GM23338 (cell line): ENCODE results near the gene SEC16A.

ENCODE experiments used
- CTCF ChIP-seq, 2 experiments: fragments of 200-600 bp in 1 of 2; sonication (generic) in 1 of 2; conservative IDR thresholded peaks; 2 replicates each; pipeline versions ENCODE4 v1.5.1 to v1.6.1; 2016 to 2017; ENCODE audit warnings: antibody characterized with exemption in 2 of 2, low read depth in 2 of 2, mild to moderate bottlenecking in 2 of 2, moderate library complexity in 1 of 2
- JUNB ChIP-seq: IDR thresholded peaks from one replicate; pipeline ENCODE4 v1.6.1; 2016; ENCODE audit warnings: antibody characterized with exemption; ENCODE audit not compliant: unreplicated experiment
- REST ChIP-seq: IDR thresholded peaks from one replicate; pipeline ENCODE4 v1.6.1; 2018; ENCODE audit warnings: antibody characterized with exemption; ENCODE audit not compliant: unreplicated experiment

- TF ChIP-seq CTCF (conservative IDR thresholded peaks at IDR 0.05; ENCODE audit: low read depth in 2 of 2) (no peak), REST (no peak), JUNB (no peak)
These were observed 78.1 kb downstream of the SEC16A start for GRCh38 chr9:136404801-136405136.
